T-helper 2 cell treated with Interferon-gamma antibody and Interleukin-4, amounts not matched to agents 5 μg/mL and 100 μg/mL, for 36 hours (primary cell): ENCODE results near the gene RAPGEF1.
"Not testable (repeated sequence)": the region's sequence is repeated elsewhere in the genome, so short reads cannot be mapped to it uniquely, and the experiment has no call there.

Experiments used
- DNase-seq: peaks from one replicate; pipeline ENCODE4 v3.0.0; 2021; ENCODE audit warnings: low spot score
- H3K27ac Mint-ChIP-seq: one replicate; pipeline ENCODE4 v1.8.0; 2021; ENCODE audit warnings: mild to moderate bottlenecking, mixed read lengths
- H3K27me3 Mint-ChIP-seq: one replicate; pipeline ENCODE4 v1.8.0; 2021; ENCODE audit warnings: low read depth, mixed read lengths
- H3K36me3 Mint-ChIP-seq: one replicate; pipeline ENCODE4 v1.8.0; 2021; ENCODE audit warnings: low read depth, mixed read lengths
- H3K4me1 Mint-ChIP-seq: one replicate; pipeline ENCODE4 v1.8.0; 2021; ENCODE audit warnings: low read depth, mixed read lengths
- H3K4me3 Mint-ChIP-seq: one replicate; pipeline ENCODE4 v1.8.0; 2022; ENCODE audit warnings: mild to moderate bottlenecking, moderate library complexity, mixed read lengths
- H3K9me3 Mint-ChIP-seq: one replicate; pipeline ENCODE4 v1.8.0; 2021; ENCODE audit warnings: mixed read lengths

The RAPGEF1 gene

DNA sequence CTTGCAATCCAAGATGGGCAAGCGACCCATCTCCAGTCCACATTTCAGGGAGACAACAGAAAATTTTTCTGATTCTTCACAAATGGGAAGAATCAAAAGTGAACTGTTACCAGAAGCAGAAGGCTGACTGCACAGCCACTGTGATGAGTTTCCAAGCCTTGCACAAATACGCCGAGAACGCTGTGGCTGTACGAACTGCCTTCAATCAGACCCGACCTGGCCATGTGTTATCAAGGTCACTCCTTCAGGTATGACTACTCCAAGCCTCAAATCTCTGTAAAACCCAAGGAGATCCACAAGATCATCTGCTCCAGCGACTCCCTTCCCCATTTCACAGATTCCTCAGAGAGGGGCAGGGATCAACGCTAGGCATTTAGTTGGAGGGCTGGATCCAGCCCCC is 26.9 kb downstream of the RAPGEF1 start:
- DNase-seq: no peak
- H3K36me3 Mint-ChIP-seq: peaks cover 27% of the 10 kb centered on the region
- no peaks in the 10 kb centered on the region for H3K9me3 Mint-ChIP-seq
- H3K4me1 Mint-ChIP-seq: peaks cover 41% of the 10 kb centered on the region
- no peak overlapping the region for H3K4me3 Mint-ChIP-seq
- H3K27me3 Mint-ChIP-seq: no peaks in the 10 kb centered on the region
- H3K27ac Mint-ChIP-seq: no peak overlapping the region

DNA sequence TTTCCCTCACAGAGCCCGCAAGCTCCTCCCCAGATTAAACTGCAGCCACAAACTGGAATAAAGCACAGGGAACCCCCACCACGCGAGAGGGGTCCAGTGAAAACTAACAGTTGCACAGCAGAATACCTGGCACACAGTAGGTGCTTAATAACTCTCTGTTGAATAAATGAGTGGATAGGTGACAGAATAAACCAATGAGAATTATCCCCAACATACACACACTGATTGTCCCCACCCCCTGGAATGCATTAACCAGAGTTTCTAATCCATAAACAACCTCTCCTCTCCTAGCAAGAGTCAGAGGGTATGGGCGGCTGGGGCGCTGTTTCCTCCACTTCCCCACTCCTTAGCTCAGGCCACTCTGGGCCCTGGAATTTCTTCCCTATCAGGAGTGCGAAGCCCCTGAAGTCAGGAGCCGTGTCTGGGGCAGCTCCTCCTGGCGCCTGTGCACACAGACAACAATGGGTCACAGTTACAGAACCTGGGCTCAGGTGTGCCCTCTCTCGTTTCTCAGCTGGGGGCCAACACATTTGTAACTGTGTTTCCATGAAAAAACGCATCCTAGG is 27.6 kb downstream of the RAPGEF1 start:
- Mint-ChIP-seq H3K4me3 (no peak overlapping the region), H3K36me3 (peaks cover 31% of the 10 kb centered on the region), H3K27ac (peak overlapping the region; percentile 15), H3K27me3 (no peaks in the 10 kb centered on the region), H3K4me1 (peaks cover 45% of the 10 kb centered on the region), H3K9me3 (no peaks in the 10 kb centered on the region)
- no peak for DNase-seq

DNA sequence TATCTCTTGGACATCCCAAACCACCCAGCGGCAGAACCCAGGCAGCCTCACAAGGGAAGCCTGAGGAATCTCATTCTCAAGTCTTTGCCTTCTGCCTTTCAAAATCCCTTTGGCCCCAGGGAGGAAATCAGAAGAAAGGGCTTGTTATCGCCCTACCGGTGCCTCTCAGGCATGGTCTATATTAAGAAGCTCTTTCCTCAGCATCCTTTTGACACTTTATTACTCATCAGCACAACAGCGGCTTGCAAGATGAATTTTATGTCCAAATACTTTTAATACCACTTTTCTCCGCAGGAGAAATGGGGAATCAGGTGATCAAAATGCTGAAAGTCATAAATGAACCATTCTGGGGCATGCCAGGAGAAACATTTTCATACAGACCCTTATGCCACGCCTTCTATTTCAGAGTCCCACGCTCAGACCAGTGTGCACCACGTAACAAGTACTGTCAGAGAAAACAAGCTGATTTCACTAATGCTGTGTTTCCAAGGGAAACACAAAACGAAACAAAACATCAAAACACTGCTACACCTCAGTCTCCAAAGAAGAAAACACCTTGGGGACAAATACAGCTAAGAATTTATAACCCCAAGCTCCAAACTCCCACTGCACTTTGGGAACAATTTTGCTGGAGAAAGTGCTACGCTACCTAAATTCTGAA is 30.0 kb downstream of the RAPGEF1 start:
- Mint-ChIP-seq H3K4me3 (peak overlapping the region; percentile 33), H3K9me3 (no peaks in the 10 kb centered on the region), H3K36me3 (peaks cover 23% of the 10 kb centered on the region), H3K27ac (peak overlapping the region; percentile 88), H3K4me1 (peaks cover 59% of the 10 kb centered on the region), H3K27me3 (no peaks in the 10 kb centered on the region)
- peak; percentile 48 for DNase-seq

DNA sequence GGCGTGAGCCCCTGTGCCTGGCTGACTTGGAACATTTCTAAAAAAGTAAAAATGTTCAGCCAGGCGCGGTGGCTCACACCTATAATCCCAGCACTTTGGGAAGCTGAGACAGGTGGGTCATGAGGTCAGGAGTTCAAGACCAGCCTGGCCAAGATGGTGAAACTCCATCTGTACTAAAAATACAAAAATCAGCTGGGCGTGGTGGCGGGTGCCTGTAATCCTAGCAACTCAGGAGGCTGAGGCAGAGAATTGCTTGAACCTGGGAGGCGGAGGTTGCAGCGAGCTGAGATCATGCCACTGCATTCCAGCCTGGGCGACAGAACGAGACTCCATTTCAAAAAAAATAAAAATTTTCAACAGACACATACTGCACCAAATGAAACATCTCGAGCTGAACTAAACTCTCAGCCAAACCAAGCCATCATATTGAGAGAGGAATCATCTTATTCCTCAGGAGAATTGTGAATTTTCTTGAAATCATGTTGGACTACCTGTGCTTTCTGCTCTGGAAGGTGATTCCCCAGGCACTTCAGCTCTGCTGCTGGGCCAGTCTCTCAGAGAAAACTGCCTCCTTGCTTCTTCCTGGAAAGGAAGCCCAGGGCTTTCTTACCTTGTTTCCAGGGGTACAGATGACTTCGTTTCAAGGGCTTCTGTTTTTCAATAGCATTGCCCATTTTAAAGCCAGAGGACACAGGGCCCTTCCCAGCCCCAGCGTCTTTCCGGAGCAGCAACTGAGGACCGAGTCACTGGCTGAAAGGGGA is 30.7 kb downstream of the RAPGEF1 start:
- H3K9me3 Mint-ChIP-seq: not testable (repeated sequence)
- H3K36me3 Mint-ChIP-seq: peaks cover 18% of the 10 kb centered on the region

DNA sequence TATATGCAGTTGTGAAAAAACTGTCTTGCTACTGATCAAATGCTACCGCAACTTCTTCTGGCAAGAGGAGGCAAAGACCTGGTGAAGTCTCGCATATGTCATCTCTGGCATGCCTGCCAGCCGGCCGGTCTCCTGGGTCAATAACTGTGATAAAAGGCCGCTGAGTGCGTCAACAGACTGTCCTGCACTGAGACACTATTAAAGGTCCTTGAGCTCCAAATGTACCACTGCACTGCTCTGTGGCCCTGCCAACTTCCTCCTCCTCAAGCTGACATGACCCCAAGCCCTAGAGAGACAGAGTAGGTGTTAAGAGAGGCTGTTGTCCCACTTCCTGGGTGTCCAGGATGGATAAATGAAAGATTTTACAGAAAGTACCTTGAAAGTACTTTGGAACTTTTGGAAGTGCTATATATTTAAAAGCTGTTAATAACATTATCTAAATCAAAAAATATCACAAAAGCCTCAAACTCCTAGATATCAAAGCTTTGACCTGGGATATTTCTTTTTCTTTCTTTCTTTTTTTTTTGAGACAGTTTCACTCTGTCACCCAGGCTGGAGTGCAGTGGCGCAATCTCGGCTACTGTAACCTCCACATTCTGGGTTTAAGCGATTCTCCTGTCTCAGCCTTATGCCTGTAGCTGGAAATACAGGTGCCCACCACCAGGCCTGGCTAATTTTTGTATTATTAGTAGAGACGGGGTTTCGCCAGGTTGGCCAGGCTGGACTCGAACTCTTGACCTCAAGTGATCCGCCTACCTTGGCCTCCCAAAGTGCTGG is 31.5 kb downstream of the RAPGEF1 start:
- H3K36me3 Mint-ChIP-seq: peaks cover 15% of the 10 kb centered on the region
- no peaks in the 10 kb centered on the region for H3K9me3 Mint-ChIP-seq
- DNase-seq: no peak
- no peaks in the 10 kb centered on the region for H3K27me3 Mint-ChIP-seq
- peaks cover 65% of the 10 kb centered on the region for H3K4me1 Mint-ChIP-seq
- H3K27ac Mint-ChIP-seq: peak overlapping the region; percentile 67
- H3K4me3 Mint-ChIP-seq: no peak overlapping the region

More for the DNA sequence above, 30.7 kb downstream of the RAPGEF1 start:
- Mint-ChIP-seq H3K27ac (peak overlapping the region; percentile 88), H3K4me3 (peak overlapping the region; percentile 33), H3K4me1 (peaks cover 62% of the 10 kb centered on the region)
- H3K27me3 Mint-ChIP-seq, DNase-seq: not testable (repeated sequence)

DNA sequence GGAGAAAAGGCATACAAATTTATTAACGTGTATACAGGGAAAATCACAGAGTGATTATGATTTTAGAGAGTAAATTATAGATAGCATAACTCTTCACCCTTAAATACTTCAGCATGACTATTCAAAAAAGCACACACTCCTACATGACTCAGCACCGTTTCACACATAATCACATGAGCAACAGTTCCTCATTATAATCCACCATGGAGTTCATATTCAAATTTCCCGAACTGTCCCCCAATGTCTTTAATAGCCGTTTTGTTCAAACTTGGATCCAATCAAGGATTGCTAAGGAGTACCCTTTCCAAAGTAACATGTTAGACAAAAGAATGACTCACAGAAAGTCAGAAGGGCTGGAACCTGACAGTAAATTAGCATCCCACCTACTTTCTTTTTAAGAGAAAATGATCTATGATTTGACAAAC is 32.1 kb downstream of the RAPGEF1 start:
- peak overlapping the region; percentile 17 for H3K27ac Mint-ChIP-seq
- H3K36me3 Mint-ChIP-seq: peaks cover 14% of the 10 kb centered on the region
- no peak overlapping the region for H3K4me3 Mint-ChIP-seq
- DNase-seq: no peak
- no peaks in the 10 kb centered on the region for H3K27me3 Mint-ChIP-seq
- H3K9me3 Mint-ChIP-seq: no peaks in the 10 kb centered on the region
- peaks cover 67% of the 10 kb centered on the region for H3K4me1 Mint-ChIP-seq

DNA sequence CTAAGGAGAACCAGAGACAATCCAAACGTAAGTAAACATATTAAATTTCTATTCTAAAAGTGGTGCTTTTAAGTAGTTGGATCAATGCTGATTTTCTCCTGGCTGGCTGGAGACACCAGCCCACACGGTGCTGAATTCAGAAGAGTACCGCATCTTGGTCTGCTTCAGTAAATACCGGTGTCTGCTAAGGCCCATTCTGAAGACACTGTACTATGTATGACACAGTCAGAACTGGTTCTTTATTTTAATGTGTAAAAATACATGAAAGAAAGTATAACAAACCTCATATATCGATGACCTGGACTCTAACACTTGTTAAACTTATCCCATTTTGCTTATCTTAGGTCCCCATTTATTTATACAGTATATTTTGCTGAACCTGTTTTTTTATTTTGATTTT is 32.8 kb downstream of the RAPGEF1 start:
- H3K36me3 Mint-ChIP-seq: peaks cover 14% of the 10 kb centered on the region
- H3K9me3 Mint-ChIP-seq: no peaks in the 10 kb centered on the region
- no peaks in the 10 kb centered on the region for H3K27me3 Mint-ChIP-seq
- no peak overlapping the region for H3K4me3 Mint-ChIP-seq
- H3K27ac Mint-ChIP-seq: no peak overlapping the region
- DNase-seq: no peak
- peaks cover 68% of the 10 kb centered on the region for H3K4me1 Mint-ChIP-seq

DNA sequence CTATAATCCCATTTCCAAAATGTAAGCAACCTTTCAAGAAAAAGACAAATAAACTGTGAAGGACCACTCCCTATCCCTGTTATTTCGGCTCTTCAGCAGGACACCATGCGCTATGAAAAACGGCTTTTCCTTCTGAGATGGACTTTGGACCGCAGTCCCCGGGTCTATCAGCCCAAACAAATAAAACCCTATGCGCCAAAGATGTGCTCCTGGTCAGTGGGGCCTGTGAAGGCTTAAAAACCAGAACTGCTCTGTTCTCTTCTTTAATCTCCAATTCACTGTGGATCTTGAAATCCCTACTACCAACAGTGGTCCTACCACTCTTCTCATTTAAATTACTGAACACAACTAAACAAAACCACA is 33.3 kb downstream of the RAPGEF1 start:
- H3K4me1 Mint-ChIP-seq: peaks cover 69% of the 10 kb centered on the region
- H3K4me3 Mint-ChIP-seq: no peak overlapping the region
- DNase-seq: no peak
- H3K9me3 Mint-ChIP-seq: no peaks in the 10 kb centered on the region
- no peak overlapping the region for H3K27ac Mint-ChIP-seq
- peaks cover 14% of the 10 kb centered on the region for H3K36me3 Mint-ChIP-seq
- H3K27me3 Mint-ChIP-seq: no peaks in the 10 kb centered on the region

DNA sequence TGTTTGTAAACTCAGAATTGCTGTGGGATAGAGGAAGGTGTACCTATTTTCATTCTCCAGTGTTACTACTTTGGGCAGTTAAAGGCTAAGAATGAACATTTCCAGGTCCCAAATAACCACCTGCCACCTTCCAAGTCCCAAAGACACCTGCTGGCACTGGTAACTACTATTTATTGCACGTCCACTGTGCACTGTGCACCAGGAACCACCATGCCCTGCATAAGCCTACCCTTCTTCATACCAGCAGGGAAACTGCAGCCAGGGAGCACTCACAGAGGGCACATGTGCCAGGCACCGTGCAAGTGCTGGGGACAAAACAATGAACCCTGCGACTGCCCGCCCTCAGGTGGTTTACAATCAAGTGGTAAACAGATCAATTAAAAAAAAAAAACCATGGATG is 34.9 kb downstream of the RAPGEF1 start:
- no peaks in the 10 kb centered on the region for H3K27me3 Mint-ChIP-seq
- no peak for DNase-seq
- H3K36me3 Mint-ChIP-seq: peaks cover 13% of the 10 kb centered on the region
- no peak overlapping the region for H3K4me3 Mint-ChIP-seq
- no peak overlapping the region for H3K27ac Mint-ChIP-seq
- H3K9me3 Mint-ChIP-seq: no peaks in the 10 kb centered on the region
- H3K4me1 Mint-ChIP-seq: peaks cover 69% of the 10 kb centered on the region

DNA sequence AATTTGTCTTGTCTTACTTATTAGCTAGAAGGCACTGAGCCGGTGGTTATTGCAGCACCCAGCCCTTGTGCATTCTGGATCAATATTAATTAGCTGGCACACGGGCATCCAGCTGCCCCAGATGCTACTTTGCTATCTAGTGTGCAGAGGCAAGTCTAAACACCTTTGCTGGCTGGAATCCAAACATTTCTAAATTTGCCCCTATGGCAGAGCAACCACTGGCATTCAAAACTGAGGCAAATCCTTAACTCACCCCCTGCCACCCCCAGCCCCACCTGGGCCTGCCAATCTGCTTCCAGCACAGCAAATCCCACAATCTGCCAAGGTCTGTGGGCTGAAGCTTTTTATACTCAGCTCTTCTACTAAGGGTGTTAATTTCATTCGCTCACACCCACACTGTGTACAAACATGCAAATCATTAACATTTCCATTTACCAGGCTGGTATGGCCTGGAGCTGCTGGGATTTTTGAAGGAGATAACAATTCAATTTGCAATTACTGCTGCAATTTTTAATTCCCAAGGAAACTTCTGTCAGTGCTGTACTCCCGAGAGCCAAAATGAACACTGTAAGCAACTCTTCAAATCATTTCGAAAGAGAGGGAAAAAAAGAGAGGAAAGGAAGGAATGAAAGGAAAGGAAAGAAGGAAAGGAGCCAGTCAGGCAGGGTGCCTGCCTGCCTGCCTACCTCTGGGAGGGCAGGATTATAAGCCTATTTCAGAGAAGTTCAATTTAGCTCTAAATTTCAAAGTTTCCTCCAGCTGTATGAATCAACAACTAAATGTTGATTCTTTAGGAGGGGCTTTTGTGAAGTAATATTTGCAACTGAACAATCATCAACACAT is 35.5 kb downstream of the RAPGEF1 start:
- Mint-ChIP-seq H3K27ac (peak overlapping the region; percentile 42), H3K36me3 (peaks cover 12% of the 10 kb centered on the region), H3K4me1 (peaks cover 68% of the 10 kb centered on the region), H3K27me3 (no peaks in the 10 kb centered on the region), H3K9me3 (no peaks in the 10 kb centered on the region), H3K4me3 (no peak overlapping the region)
- DNase-seq: no peak

DNA sequence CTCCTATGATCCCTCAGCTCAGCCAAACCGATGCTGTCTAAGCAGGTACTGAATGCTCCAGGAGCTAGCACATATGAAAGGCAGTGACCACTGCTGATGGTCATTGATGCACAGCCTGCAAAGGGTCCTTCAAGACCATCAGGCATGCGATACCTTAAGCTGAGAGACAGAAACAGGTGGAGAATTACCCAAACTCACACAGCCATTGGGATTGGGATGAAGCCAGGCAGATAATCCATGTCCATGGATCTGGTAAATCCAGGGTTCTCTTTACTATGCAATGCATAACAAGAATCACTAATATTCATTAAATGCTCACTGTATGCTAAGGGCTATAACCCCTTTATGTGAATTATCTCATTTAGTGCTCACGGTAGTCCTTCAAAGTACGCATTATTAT is 36.2 kb downstream of the RAPGEF1 start:
- no peaks in the 10 kb centered on the region for H3K9me3 Mint-ChIP-seq

DNA sequence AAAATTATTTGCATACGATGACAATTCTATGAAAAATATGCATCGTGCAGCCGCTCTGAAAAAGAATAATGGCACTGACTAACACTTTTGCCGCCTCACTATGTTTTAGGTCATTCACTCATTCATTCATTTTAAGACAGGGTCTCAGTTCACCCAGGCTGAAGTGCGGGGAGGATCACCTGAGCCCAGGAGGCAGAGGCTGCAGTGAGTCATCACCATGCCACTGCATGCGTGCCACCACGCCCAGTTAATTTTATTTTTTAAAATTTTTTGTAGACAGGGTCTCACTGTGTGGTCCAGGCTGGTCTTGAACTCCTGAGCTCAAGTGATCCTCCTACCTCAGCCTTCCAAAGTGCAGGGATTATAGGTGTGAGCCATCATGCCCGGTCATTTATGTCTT is 37.0 kb downstream of the RAPGEF1 start:
- H3K36me3 Mint-ChIP-seq: peaks cover 13% of the 10 kb centered on the region
- no peak overlapping the region for H3K4me3 Mint-ChIP-seq
- no peak overlapping the region for H3K27ac Mint-ChIP-seq
- H3K4me1 Mint-ChIP-seq: peaks cover 73% of the 10 kb centered on the region
- no peaks in the 10 kb centered on the region for H3K27me3 Mint-ChIP-seq
- no peaks in the 10 kb centered on the region for H3K9me3 Mint-ChIP-seq
- no peak for DNase-seq

More for the DNA sequence above, 36.2 kb downstream of the RAPGEF1 start:
- Mint-ChIP-seq H3K27me3 (no peaks in the 10 kb centered on the region), H3K27ac (no peak overlapping the region), H3K4me1 (peaks cover 71% of the 10 kb centered on the region), H3K4me3 (no peak overlapping the region), H3K36me3 (peaks cover 13% of the 10 kb centered on the region)
- DNase-seq: no peak

DNA sequence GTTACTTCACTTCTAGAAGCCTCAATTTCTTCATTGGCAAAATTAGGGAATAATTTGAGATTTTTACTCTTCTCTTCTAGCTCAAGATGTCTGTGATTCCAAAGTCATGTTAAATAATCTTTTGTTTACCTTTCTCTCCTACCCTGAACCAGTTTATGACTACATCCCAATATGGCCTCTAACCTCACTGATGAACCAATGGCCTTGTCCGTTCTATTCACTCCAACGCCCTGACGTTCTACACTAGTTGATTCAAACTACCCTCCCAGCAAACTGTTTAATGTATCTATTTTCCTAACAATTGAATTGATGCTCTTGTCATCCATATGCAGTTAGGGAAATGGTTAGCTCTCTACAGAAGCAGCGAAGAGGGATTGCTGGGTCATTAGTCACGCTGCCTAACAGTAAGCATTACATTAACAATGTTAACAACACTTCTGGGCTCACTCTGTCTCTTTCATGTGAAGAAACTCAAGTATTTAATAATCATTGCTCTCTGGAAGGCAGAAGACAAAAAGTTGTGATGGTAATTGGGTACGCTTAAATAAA is 38.0 kb downstream of the RAPGEF1 start:
- Mint-ChIP-seq H3K27me3 (no peaks in the 10 kb centered on the region), H3K4me3 (no peak overlapping the region), H3K4me1 (peaks cover 67% of the 10 kb centered on the region), H3K36me3 (peaks cover 9% of the 10 kb centered on the region), H3K27ac (no peak overlapping the region), H3K9me3 (no peaks in the 10 kb centered on the region)
- DNase-seq: no peak
